Spleen (tissue), 11 donors: ENCODE measurements around the gene ERCC2. TPM values are rescaled to one million over a fixed set of nuclear protein-coding genes. Genes with fewer than 3 reads are reported as not detected.
"Not testable (repeated sequence)": the region's sequence is repeated elsewhere in the genome, so short reads cannot be mapped to it uniquely, and the experiment has no call there.

Source experiments
- DNase-seq: peaks from one replicate; pipeline ENCODE4 v3.0.0-alpha.2; 2020
- H3K27ac ChIP-seq, 8 donors: fragments of 200-600 bp; sonication (generic) in 7 of 8; 1 replicate in 4 of 8; 2 replicates in 4 of 8; pipeline versions ENCODE4 v1.5.0 to v1.8.0; 2016 to 2021; ENCODE audit warnings: inconsistent platforms in 4 of 8, mild to moderate bottlenecking in 4 of 8, moderate library complexity in 1 of 8
- H3K27me3 ChIP-seq, 7 donors: fragments of 200-600 bp; sonication (generic) in 6 of 7; replicated peaks in 1 of 7; 1 replicate in 4 of 7; 2 replicates in 3 of 7; pipeline versions ENCODE4 v1.5.0 to v1.8.0; 2016 to 2021; ENCODE audit warnings: inconsistent platforms in 3 of 7, mild to moderate bottlenecking in 1 of 7
- H3K36me3 ChIP-seq, 6 donors: fragments of 200-600 bp; sonication (generic) in 5 of 6; 1 replicate in 4 of 6; 2 replicates in 2 of 6; pipeline versions ENCODE4 v1.5.0 to v1.8.0; 2016 to 2021; ENCODE audit warnings: inconsistent platforms in 2 of 6
- H3K4me1 ChIP-seq, 6 donors: fragments of 200-600 bp; sonication (generic) in 5 of 6; 1 replicate in 3 of 6; 2 replicates in 3 of 6; pipeline versions ENCODE4 v1.5.0 to v1.8.0; 2016 to 2021; ENCODE audit warnings: inconsistent platforms in 3 of 6
- H3K4me3 ChIP-seq, 8 donors: fragments of 200-600 bp; sonication (generic) in 7 of 8; 1 replicate in 4 of 8; 2 replicates in 4 of 8; pipeline versions ENCODE4 v1.5.0 to v1.8.0; 2016 to 2021; ENCODE audit warnings: inconsistent platforms in 4 of 8, mild to moderate bottlenecking in 4 of 8, moderate library complexity in 2 of 8
- H3K9me3 ChIP-seq, 8 donors: fragments of 200-600 bp; sonication (generic) in 7 of 8; 1 replicate in 4 of 8; 2 replicates in 4 of 8; pipeline versions ENCODE4 v1.5.0 to v1.8.0; 2016 to 2021; ENCODE audit warnings: inconsistent platforms in 4 of 8
- CTCF ChIP-seq, 11 experiments: fragments of 200-600 bp in 7 of 11; fragments of 450-650 bp in 4 of 11; sonication (generic) in 4 of 11; IDR thresholded peaks in 8 of 11; conservative IDR thresholded peaks in 3 of 11; 1 replicate in 7 of 11; 2 replicates in 4 of 11; pipeline versions ENCODE4 v1.4.0 to v1.8.0; 2016 to 2021; ENCODE audit warnings: antibody characterized with exemption in 11 of 11, inconsistent platforms in 4 of 11, mild to moderate bottlenecking in 1 of 11
- POLR2A ChIP-seq, 3 donors: fragments of 450-650 bp; IDR thresholded peaks; one replicate each; pipeline ENCODE4 v1.5.1; 2017; ENCODE audit warnings: antibody characterized with exemption in 3 of 3, mild to moderate bottlenecking in 1 of 3
- POLR2AphosphoS5 ChIP-seq, 3 donors: sonication (generic); formaldehyde crosslinking; IDR thresholded peaks; one replicate each; pipeline ENCODE4 v1.5.1; 2017; ENCODE audit warnings: antibody characterized with exemption in 3 of 3
- WGBS, 5 donors: extraction: QIAGEN DNeasy Blood & Tissue Kit in 3 of 5; methylation state at CpG; one replicate each; pipeline versions ENCODE4 v1.1.5 to v1.1.7; 2013 to 2018; 5-methylcytosine and 5-hydroxymethylcytosine counted together
- intact Hi-C: fragments of 100-400 bp; cut with DNase I; formaldehyde crosslinking; loops from one replicate; pipeline ENCODE4 v1.15.0; 2023; ENCODE audit warnings: low total_unique reads
- polyA plus RNA-seq, 3 donors: library from polyadenylated mRNA; stranded (reverse); fragments of 200-250 nt; gene quantifications; one replicate each; pipeline ENCODE4 v1.2.1, GENCODE V29; 2013
- total RNA-seq, 7 donors: library from RNA; depleted of rRNA in 3 of 7; stranded (reverse); fragments of >200 nt in 3 of 7; fragmentation: NEBNext Ultra II Directional in 4 of 7; extraction: Animal tissue kit (Norgen Biotek cat#: 25700) in 4 of 7; gene quantifications; one replicate each; pipeline versions ENCODE4 v1.1.0 to v1.2.1, GENCODE V29; 2016 to 2021
- donor health status: healthy with polysubstance abuse.
- donor health status: DM: no; HTN: no; CAD: no; lungs with moderate emphysema.
- donor health status: DM: no; HTN: no; CAD: no.
- donor health status: Bipolar disorder and iron deficiency.
- donor health status: healthy.
- donor health status: DM: no; HTN: no; CAD: no.
- donor health status: DM: yes; HTN: yes; CAD: no.

The ERCC2 gene
- total and polyA plus RNA-seq, 10 donors, result 11.5 to 22.1 (median 16.0) TPM

DNA sequence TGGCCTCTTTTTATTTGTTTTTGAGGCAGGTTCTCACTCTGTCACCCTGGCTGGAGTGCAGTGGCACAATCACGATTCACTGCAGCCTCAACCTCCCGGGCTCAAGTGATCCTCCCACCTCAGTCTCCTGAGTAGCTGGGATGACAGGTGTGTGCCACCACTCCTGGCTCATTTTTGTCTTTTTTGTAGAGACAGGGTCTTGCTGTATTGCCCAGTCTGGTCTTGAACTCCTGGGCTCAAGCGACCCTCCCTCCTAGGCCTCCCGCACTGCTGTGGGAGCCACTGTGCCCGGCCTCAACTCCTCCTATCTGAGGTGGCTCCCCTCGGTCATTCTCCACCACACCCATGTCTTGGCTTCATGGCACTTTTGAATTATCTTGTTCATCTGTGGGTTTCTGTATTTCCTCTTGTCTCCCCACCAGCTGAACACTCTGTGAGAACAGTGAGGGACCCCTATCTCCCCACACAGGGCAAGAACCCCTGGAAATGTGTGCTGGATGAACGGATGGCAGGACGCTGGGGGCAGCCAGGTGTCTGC lies 55.6 kb downstream of the ERCC2 start:
- Histone ChIP-seq H3K27me3 (peaks cover 0 to 65% (median 2%) of the 10 kb centered on the region in 7 donors), H3K36me3 (no peaks in the 10 kb centered on the region), H3K4me1 (no peaks in the 10 kb centered on the region), H3K9me3 (no peaks in the 10 kb centered on the region), H3K27ac (no peak overlapping the region), H3K4me3 (no peak overlapping the region)
- TF ChIP-seq POLR2AphosphoS5 (IDR thresholded peaks at IDR 0.05) (no peak), CTCF (IDR thresholded peaks at IDR 0.05 in 8 of 11, conservative IDR thresholded peaks at IDR 0.05 in 3 of 11) (no peak), POLR2A (IDR thresholded peaks at IDR 0.05) (no peak)
- DNase-seq, result no peak
- intact Hi-C loops, result no loop called here
- WGBS, 5 donors, result 70 to 79% (median 75%) methylated on average over 8 of the region's 8 CpGs

DNA sequence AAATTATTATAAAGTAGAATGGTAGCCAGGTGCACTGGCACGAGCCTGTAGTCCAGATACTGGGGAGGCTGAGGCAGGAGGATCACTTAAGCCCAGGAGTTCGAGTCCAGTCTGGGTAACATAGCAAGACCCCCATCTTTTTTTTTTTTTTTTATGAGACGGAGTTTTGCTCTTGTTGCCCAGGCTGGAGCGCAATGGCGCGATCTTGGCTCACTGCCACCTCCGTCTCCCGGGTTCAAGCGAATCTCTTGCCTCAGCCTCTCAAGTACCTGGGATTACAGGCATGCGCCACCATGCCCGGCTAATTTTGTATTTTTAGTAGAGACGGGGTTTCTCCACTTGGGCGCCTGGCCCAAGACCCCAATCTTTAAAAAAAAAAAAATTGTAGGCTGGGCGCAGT lies 58.1 kb downstream of the ERCC2 start:
- intact Hi-C loops, H3K9me3 ChIP-seq: not testable (repeated sequence)

GRCh38 chr19:45311621-45312020 lies 58.8 kb downstream of the ERCC2 start:
- DNase-seq, result no peak
- Histone ChIP-seq H3K4me1 (no peaks in the 10 kb centered on the region), H3K27me3 (peaks cover 0 to 39% (median 0%) of the 10 kb centered on the region in 7 donors), H3K36me3 (no peaks in the 10 kb centered on the region), H3K9me3 (no peaks in the 10 kb centered on the region), H3K4me3 (no peak overlapping the region), H3K27ac (no peak overlapping the region)
- intact Hi-C loops, result no loop called here
- WGBS, 5 donors, result 9 to 25% (median 16%) methylated on average over 13 to 18 of the region's 18 CpGs
- TF ChIP-seq POLR2A (IDR thresholded peaks at IDR 0.05), result no peak
- TF ChIP-seq POLR2AphosphoS5 (IDR thresholded peaks at IDR 0.05), result no peak
- no peak for TF ChIP-seq CTCF (IDR thresholded peaks at IDR 0.05 in 8 of 11, conservative IDR thresholded peaks at IDR 0.05 in 3 of 11)

More for the DNA sequence above, 58.1 kb downstream of the ERCC2 start:
- H3K27ac ChIP-seq, H3K4me1 ChIP-seq, H3K4me3 ChIP-seq, H3K36me3 ChIP-seq, DNase-seq: not testable (repeated sequence)
- WGBS, 5 donors, result 87 to 94% (median 94%) methylated on average over 14 of the region's 14 CpGs
- H3K27me3 ChIP-seq, result peaks cover 0 to 45% (median 0%) of the 10 kb centered on the region in 7 donors

- H3K27me3 ChIP-seq, result peaks cover 0 to 19% (median 0%) of the 10 kb centered on the region in 7 donors
- H3K4me1 ChIP-seq, H3K36me3 ChIP-seq, DNase-seq, H3K4me3 ChIP-seq, H3K27ac ChIP-seq, intact Hi-C loops, H3K9me3 ChIP-seq: not testable (repeated sequence)
- 92 to 98% (median 95%) methylated on average over 8 of the region's 8 CpGs for WGBS, 5 donors
Measured at GRCh38 chr19:45309322-45309721, 61.1 kb downstream of the ERCC2 start.

- no peaks in the 10 kb centered on the region for H3K4me1 ChIP-seq
- peaks cover 0 to 13% (median 0%) of the 10 kb centered on the region in 7 donors for H3K27me3 ChIP-seq
- 89 to 92% (median 91%) methylated on average over 8 to 19 of the region's 19 CpGs for WGBS, 5 donors
- DNase-seq, result no peak
- intact Hi-C loops, result no loop called here
- TF ChIP-seq POLR2A (IDR thresholded peaks at IDR 0.05) (no peak), CTCF (IDR thresholded peaks at IDR 0.05 in 8 of 11, conservative IDR thresholded peaks at IDR 0.05 in 3 of 11) (no peak), POLR2AphosphoS5 (IDR thresholded peaks at IDR 0.05) (peak in 1 of 3 donors; percentile 41)
- peaks cover 0 to 8% (median 0%) of the 10 kb centered on the region in 8 donors for H3K9me3 ChIP-seq
- no peak overlapping the region for H3K27ac ChIP-seq
- H3K36me3 ChIP-seq, result peaks cover 0 to 11% (median 3%) of the 10 kb centered on the region in 6 donors
- H3K4me3 ChIP-seq, result no peak overlapping the region
Measured at GRCh38 chr19:45307361-45307760, 63.0 kb downstream of the ERCC2 start.
